HG03045 (cell line): ENCODE results near the gene SORL1.

Experiments
- ATAC-seq: cut with Tn5 transposase; IDR thresholded peaks from one replicate; pipeline ENCODE4 v1.9.1; 2021; ENCODE audit warnings: mild to moderate bottlenecking, moderate library complexity; ENCODE audit not compliant: unreplicated experiment

SORL1 gene

DNA sequence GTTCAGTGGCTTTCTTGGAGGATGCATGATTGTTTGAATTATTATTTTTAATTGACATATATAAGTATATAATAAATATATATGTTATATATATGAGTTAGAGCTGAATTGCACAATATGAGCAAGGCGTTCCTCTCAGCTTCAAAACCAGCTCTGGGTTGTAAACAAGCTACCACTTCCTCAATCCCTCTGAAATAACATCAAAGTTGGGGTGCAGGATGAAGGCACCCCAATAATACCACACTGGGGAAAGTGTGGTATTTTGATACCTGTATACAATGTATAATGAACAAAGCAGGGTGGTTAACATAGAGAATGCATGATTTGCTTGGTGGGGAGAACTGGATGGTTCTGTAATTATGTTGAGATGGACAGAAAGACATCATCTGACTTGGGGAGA, 1.7 kb upstream of the SORL1 start:
- ATAC-seq: no peak

DNA sequence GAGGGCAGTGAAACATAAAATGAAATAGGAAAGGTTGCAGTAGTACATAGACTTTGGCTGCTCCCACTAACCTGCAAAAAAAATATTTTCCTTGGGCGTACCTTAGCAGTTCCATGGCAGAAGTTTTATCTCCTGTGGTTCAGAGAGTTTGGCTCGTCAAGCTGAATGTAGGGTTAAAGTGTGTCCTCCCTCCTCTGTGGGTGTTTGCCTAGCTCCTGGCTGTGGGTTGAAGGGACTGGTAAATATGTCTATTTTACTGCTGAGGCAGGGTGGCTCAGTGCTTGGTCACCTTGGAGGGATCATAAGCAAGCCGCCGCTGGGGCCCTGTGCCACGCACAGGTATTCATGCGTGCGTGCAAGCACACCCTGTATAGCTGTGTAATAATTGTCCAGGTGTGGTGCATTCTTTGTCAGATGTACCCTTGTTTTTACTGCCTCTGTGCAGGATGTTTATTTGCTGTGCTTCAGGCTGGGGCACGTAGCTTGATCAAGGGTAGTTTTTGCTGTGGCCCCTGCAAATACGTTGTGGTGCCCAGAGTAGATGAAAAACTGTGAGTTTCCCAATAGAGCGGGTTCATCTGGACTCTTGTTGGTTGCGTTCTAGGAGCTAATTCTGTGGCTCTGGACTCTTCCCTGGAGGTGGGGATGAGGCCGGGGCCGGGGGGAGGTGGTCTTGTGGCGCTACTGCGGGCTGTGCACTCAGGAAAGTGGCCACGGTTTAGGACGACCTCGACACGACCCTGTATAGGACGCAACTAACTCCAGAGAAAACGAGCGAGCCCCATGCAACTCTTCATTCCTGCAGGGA, 732 bp upstream of the SORL1 start:
- ATAC-seq: peak; percentile 1

DNA sequence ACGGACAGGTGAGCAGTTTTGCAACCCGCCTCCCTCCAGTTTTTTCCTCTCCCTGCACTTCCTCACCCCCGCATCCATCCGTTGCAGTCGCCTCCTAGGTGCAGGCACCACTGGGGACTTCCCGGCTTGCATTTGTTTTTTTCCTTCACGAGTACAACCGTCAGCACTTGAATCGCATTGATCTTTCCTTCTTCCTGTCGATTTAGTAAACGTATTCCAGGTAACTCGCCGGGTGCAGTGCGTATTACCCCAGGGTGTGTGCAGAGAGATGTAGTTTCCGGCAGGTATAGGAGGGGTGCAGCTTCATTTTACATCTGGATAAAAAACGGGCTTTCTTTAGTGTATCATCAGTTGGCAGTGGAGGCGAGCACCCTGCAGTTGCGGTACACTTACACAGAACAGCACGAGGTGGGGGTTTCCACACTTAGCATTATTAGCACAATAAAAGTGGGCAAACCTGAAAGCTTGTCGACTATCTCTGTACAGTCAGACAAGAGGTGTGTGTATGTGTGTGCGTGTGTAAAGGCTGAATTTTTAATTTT, 566 bp downstream of the SORL1 start, which contains the start of gene SORL1-AS1:
TSS of gene SORL1-AS1 (minus strand) at position 359 of the 542 bp plus-strand sequence.
- ATAC-seq: peak; percentile 15

DNA sequence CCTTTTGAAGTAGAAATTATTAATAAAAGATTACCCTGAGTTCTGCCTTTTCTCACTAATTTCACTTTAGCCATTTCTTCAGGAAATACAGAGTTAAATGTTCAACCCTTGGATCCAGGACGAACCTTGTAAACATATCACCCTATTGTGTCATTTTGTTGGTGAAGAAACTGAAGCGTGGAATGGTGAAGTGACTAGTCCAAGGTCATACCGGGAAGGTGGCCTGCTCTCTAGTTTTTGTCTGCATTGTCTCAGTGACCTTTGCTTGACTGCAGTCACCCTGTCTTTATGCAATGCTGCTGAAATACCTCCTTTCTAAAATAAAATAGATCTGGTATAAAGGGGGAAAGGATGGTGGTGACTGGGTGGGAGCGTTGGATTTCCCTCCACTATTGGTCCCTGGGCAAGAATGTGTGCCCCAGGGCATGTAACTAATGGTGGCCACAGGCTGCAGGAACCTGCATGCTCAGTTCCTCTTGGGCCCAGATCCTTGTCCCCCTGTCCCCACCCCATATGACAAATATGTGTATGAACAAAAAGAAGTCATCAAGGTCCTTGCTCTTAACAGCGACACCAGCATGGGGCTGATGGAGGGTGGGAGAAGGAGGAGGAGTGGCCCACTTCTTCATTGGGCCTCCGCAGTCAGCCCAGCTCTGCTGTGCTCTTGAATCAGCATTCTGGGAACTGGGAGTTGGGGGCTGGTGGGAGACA, 1.6 kb downstream of the SORL1 start:
- no peak for ATAC-seq

DNA sequence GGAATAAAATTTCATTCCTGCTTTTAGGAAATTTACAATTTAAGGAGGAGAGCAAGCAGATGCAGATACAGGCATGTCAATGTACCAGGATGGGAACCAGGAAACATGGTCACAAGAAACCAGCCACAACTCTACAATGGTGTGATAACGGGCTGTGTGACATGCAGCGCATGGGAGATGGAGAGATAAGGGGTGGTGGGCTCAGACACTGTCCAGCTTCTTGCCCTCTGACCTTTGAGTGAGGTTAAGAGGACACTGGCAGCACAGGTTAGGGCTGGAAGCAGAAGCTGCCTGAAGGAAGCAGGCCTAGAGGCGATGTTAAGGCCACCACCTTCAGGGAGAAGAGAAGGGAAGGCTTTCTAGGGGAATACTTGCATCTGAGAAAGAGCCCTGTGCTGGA, 3.0 kb downstream of the SORL1 start:
- ATAC-seq: no peak

DNA sequence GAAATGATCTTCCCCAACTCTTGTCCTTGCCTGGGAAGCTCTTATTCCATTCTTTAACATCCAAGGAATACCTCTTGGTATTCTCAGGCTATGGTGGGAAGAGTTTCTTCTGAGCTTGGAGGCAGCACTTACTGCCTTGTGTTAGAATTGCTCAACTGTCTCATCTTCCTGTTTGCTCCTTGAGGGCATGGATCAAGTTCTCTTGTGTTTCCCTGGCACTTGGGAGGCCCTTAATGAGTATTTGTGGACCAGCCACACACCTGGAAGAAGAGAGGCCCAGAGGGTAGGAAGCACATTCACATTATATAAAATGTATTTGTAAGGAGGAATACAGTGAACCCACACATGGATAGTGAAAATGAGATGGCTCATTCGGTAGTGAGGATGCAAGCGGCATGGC, 4.0 kb downstream of the SORL1 start:
- no peak for ATAC-seq

DNA sequence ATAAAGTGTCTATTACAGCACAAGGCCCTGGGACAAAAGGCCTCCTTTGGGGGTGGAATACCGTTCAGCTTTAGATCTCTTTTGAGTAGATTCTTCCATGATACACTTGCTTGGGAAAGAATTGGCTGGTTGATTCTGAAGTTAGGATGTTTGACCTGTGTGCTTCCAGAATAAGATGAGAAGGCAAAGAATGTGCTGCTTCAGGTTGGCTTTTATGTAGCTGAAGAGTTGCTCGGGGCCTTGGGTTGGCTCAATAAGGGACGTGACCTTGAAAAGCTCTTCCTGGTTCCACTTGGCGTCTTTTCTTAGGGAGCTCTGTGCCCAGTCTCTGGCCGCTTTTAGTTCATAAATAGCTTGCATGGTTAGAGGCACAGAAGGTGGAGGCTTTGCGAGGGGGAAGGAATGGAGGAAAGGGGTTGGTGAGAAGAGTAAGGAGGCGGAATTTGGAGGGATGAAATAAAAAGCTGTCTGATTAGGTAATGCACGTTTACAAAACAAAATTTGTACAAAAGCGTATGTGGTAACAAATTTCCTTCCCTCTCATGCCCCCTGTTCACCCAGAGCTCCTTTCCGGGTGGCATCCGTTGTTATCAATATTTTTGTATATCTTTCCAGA, 4.8 kb downstream of the SORL1 start:
- no peak for ATAC-seq

DNA sequence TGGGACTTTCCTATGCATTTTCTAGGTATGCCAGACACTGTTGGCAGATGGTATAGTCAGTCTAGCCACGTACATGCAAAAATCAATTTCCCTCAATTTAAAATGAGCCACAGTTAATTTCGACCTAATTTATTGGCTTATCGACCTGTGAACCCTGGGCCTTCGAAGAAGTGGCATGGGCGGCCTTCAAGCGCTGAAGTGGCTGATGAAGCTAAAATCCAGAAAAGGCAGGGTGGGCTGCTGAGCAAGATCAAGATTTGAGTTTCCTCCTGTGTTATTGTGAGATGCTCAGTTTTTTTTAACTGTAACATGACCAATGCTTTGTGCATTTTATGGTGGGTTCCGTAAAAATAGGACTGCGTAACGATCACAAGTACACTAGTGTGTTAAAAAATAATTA, 6.4 kb downstream of the SORL1 start:
- ATAC-seq: no peak

DNA sequence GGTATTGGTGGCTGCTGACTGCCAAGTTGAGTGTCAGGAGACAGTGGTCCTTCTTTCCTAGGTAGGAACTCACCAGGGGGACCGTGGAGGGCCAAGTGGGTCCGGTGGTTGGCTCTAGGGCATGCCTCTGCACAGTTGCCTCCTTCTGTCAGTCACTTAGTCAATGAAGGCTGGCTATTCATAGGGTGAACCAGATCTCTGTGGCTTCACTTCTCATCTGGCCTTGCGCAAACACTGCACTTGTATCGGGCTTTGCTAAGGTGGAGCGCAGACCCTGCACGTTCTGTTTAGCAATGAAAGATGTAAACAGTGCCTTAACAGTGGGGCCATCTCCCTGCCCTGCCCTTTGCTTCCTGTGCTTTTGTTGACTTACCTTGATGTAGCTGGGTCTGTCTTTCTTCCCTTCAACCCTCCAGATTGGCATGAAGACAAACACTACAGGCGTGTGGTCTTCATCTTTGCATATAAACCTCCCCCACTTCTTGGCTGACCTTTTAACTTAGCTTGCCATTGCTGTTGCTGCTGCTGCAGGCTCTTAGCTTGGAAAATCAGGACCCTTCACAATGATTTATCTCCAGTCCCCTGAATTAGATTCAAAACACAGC, 7.4 kb downstream of the SORL1 start:
- ATAC-seq: no peak

DNA sequence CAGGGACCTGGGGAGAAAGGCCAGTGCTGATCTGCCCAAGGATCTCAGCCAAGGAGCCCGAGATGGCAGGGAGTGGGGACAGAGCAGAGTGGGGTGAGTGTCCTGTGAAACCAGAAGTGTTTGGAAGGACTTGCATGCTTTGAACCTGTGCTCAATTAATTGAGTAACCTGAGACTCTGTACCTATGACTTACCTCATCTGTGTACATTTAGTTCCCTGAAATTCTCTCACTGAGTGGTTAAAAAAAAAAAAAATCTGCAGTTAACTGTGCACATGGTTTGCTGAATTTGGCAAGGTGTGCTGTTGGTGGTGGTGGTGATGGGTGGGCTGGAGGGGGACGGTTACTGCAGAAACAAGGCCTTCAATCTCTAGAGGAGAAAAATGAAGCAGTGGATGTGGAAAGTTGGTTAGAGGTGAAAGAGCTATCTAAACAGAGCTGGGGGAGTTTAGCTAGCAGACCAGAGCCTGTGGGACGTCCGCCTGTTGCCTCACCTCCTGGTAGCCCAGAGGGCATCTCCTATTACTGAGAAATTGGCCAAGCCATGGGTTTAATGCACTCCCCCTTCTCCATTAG, 8.9 kb downstream of the SORL1 start:
- no peak for ATAC-seq

DNA sequence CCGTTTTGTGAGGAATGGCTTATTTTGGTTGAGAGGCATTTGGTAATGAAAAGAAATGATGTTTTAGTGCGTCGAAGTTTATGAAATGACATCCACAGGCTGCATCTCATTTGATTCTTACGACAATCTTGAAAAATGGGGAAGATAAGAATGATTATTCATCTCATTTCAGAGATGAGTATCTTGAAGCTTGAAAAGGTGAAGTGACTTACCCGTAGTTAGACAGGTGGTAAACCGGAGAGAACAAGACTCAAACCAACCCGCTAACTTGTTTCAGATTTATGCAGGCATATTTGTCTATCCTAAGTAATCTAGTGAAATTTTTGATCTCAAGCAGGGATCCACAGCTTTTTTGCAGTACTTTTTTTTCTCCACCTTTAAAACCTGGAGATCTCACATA, 9.7 kb downstream of the SORL1 start:
- ATAC-seq: no peak

DNA sequence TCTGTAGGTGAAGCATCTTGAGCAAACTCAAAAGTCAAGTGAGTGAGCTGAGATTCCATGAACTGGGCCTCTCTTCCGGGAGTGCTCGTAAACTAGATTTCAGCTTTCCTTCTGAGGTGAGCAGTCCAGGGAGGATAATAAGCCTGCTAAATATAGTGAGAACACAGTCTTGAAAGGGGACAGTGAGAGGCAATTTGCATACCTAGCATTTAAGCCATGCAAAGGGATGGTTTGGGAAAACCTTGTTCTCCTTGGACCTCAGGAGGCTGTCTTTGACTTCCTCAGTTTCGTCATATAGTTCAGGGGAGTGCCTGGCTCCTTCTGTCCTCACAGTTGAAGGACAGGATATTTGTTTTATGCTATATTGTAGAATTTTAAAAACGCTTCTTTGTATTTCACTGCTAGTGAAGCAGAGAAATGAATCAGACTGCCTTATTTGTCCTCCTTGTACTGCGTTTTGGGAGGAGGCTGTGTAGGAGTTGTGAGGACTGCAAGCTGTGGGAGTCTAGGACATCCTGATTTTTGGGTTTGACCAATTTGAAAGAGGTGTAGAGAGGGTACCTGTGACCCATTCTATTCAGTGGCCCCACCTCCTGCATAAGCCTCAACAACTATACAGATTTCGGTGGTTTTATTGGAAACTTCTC, 11.7 kb downstream of the SORL1 start:
- no peak for ATAC-seq

DNA sequence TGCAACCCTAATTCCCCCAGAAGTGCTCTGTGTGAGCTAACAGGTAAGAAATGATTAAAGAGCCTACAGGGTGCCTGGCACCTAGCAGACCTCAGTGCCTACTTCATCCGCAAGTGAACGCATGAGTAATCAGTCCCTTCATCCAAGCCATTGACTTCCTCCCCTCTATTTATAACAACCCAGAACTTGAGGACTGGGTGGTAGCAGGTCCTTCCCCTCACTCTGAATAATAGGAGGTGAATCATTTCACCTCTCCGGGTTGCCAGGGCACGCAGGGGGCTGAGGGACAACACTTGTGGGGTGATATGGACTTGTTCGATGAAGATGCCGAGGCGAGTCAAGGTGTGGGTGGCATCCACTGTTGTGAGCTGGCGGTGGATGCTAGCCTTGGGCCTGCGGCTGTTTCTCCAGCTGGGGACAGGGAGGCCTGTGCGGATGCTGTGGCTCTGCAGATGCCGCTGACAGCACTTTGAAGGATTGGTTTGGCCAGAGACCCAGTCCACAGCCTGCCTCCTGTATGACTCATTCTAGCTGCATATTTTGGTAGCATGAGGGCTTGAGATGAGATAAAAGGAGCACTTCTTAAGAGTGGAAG, 12.3 kb downstream of the SORL1 start:
- peak; percentile 34 for ATAC-seq

DNA sequence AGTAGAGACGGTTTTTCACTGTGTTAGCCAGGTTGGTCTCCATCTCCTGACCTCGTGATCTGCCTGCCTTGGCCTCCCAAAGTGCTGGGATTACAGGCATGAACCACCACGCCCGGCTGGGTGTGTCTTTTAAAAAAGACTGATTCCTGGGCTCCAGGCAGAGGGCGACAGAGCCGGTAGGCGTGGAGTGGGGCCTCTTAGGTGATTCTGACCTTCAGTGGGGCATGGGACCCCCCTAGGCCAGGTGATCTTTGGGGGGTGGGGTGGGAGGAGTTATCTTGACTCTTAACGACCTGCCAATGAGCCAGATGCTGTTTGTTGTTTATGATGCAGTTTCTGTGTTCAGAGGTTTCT, 13.6 kb downstream of the SORL1 start:
- ATAC-seq: no peak

DNA sequence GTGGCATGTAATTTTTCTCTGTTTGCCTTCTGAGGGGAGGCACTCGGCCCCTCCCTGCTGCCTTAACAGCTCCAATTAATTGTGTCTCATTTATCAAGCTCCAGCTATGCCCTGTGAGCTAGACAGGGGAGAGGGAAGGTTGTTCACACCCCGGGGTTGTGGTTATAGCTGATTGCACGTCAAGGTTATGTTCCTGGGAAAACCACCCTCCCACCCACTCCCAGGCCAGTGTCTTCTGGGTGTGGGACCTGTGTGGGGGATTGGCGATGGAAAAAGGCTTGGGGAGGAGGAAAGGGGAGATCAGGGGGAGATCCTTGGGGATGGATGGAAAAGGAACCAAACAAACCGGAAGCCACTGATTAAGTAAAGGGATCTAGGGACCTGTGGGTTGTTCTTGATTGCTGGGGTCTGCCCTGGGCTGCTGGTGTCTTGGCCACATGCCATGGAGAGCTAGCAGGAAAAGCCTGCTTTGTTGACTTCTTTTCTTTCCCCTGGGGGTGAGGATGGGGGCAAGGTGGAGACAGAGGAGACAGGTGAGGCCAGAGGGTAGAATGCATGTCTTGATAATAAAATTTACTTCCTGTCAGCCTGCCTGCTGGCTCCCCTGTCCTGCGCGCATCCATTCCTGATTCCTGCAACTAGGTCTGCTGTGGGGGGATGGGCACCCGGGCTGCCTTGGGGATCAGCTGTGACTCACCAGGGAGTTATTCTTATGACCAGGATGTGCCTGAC, 14.1 kb downstream of the SORL1 start:
- ATAC-seq: no peak

DNA sequence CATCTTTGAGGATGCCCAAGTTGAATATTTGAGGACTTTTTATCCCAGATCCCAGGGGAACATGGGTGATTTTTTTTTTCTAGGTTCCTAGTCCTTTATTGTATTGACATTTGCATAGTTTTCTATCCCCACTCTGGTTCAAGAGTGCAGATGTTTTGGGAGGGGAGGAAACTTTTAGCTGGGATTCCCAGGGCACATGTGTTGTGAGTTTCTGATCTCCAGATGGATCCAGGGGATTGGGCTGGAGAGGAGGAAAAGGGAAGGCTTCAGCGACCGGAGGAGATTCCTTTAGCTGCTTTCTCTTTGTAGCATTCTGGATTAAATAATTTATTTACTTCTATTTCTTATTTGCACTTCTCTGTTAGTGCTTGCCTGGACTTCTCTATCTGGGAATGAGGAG, 15.4 kb downstream of the SORL1 start:
- ATAC-seq: no peak

DNA sequence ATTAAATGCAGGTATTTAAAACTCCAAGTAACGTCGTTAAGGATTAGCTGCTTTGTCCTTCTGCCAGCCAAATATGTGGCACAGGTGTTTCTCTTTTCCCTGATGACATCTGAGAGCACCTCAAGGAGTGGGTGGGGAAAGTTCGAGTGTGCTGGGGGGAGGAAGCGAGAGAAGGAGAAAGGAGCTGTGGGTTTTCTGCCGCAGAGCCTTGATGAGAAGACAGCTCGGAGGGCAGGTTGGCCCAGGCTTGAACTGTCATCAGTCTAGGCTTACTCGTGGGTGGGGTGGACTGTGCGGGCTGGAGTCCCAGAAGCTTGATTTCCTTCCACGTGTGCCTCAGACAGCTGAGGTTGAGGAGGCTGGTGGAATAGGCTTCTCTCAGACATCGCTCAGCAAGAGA, 15.9 kb downstream of the SORL1 start:
- peak; percentile 65 for ATAC-seq

DNA sequence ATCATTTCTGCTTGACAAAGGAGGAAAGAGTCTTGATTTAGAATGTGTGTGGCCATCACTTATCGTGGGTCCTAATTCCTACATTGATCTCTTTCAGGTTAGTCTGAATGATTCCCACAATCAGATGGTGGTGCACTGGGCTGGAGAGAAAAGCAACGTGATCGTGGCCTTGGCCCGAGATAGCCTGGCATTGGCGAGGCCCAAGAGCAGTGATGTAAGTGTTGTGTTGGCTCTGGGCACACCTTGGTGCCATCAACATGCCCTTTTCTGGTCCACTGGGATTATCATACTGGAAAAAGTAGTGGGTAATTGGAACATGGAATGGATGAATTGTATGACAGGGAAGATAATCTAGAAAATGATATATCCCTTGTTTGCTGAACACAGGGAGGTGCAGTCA, 17.8 kb downstream of the SORL1 start:
- ATAC-seq: no peak

DNA sequence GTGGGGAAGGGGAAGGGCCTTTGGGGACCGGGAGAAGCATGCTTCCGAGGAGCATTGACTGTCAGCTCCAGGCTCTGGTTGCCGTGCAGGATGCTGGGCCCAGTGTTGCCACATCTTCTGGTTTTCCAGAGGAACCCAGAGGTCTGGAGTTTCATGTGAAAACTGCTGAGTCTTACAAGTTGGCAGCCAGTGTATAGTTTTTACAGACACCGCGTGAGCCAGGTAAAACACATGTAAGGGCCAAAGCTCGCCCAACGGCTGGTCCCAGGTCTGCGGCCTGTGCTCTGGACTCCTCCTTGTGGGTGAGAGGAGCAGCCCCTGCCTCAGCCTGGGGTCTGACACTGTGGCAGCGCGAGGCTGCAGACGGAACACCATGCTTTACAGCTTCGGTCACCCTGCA, 19.1 kb downstream of the SORL1 start:
- no peak for ATAC-seq
